ENCODE measurements around the gene DCC.

Gene DCC

GRCh38 chr18:52339891-52340371 lies at the start of gene DCC:
Gene DCC (plus strand): TSS chr18:52340197. CDS start chr18:52340788, 591 bp downstream.
- no peak for DNase-seq (ENCODE audit: low read depth)

GRCh38 chr18:52310651-52311050 lies 29.3 kb upstream of the DCC start:
- no peak for DNase-seq (ENCODE audit: low read depth)

DNA sequence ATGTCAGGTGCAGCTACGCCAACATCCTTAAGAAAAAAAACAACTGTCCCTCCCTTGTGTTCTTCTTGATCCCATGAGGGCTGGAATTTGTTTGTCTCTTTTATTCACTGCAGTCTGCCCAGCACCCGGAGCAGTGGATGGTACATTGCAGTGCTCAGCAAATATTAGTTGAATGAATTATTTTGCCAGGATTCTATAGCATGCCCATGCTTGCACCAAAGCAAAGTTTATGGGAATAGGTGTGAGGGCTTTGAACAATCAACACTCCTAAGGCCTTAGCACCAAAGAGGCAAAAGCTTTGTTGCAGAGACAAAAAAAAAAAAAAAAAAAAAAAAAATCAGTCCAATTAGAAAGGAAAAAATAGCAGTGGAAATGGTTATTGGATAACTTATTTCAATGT lies 28.7 kb upstream of the DCC start:
- DNase-seq (ENCODE audit: low read depth): no peak

DNA sequence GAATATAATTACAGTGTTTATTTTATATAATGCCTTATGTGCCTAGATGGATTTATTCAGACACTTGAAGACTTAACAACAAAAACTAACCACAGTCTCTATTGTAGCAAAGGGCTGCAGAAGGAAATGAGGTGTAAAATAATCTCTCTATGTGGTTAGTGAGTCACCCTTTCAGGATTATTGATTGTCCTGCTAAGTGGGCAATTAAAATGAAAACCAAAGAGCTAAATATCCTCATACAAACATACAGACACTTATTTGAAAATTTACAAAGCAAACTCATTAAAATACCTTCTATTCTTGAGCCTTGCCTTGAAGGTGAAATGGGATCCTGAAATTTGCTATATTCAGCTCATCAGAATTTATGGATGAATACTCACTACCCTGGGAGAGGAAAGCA lies 27.7 kb upstream of the DCC start:
- DNase-seq (ENCODE audit: low read depth): no peak

GRCh38 chr18:52313213-52313612 lies 26.8 kb upstream of the DCC start:
- no peak for DNase-seq (ENCODE audit: low read depth)

DNA sequence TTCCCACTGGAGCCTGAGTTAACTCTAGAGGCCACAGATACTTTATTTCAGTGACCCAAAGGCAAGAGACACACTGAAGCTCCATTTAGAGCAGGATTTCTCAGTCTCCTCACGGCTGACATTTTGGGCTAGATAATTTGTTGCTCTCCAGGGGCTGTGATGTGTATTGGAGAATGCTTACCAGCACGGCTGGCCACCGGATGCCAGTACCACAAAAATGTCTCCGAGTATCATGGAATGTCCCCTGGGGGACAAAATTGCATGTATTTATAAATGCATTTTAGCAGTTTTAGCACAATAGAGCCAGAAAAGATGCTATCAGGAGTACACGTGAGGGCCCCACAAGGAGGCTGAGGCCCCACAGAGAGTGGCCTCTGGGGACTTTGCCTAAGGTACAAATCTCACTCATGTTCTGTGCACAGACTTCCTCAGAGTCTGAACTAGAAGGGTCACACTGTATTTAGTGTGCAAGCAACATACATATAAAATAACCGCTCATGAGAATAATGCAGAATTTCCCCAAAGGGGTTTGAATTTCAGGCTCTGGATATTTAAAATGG lies 20.5 kb upstream of the DCC start:
- DNase-seq (ENCODE audit: low read depth): no peak

- DNase-seq (ENCODE audit: low read depth): no peak
These were observed 17.7 kb upstream of the DCC start for GRCh38 chr18:52322307-52322706.

DNA sequence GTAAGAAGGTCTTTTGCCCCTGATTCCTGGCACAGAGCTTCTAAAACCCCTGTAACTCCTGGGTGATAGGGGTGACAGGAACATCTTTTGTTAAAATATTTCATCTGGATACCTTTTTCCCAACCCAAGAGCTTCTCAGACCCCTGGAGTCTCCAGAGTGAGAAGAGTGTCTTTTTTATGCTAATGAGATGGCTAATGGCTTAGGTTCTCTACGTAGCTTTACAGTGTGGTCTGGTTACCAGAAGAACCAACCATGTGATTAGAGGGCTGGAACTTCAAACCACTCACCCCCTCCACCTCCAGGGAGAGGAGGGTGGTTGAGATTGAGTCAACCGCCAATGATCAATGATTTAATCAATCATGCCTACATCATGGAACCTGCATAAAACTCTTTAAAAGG lies 16.2 kb upstream of the DCC start:
- no peak for DNase-seq (ENCODE audit: low read depth)

- DNase-seq (ENCODE audit: low read depth): no peak
These were observed 14.0 kb upstream of the DCC start for GRCh38 chr18:52325997-52326396.

GRCh38 chr18:52333860-52334259 lies 6.1 kb upstream of the DCC start:
- DNase-seq (ENCODE audit: low read depth): no peak

DNA sequence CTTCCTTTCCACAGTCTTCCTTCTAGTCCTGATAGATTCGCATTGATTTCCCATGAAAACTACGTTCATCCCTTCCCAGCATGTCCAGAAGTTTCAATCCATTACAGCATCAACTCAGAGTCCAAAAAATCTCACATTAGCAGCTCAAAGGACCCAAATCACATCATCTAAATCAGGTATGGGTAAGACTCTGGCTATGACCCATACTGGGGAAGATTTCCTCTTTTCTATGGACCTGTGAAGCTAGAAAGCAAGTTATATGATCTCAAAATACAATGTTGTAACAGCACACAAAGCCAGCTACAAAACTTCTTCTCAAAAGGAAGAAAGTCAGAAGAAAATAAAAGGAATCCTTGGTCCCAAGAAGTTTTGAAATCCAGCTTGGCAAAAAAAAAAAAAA lies 5.7 kb upstream of the DCC start:
- DNase-seq (ENCODE audit: low read depth): no peak

GRCh38 chr18:52334896-52335295 lies 5.1 kb upstream of the DCC start:
- DNase-seq (ENCODE audit: low read depth): no peak

DNA sequence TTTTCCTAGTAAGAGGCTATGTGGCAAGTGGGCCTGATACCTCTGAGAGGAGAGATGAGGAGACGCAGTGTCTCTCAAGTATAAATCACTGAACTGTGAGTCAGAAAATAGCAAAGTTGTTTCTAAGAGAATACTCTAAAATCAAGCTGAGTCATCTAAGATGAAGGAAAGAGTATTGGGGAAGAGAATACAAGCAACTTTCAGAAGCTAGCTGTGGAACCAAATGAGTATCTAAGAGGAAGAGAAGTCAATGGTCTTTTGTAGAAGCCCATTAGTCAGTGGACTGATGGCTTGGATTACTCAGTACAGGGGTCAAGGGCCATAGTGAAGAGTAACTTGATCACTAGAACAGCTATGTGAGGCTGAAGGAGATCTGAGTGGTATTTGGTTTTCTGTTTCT lies 2.7 kb upstream of the DCC start:
- no peak for DNase-seq (ENCODE audit: low read depth)

- no peak for DNase-seq (ENCODE audit: low read depth)
These were observed 557 bp downstream of the DCC start for GRCh38 chr18:52340406-52341102.

DNA sequence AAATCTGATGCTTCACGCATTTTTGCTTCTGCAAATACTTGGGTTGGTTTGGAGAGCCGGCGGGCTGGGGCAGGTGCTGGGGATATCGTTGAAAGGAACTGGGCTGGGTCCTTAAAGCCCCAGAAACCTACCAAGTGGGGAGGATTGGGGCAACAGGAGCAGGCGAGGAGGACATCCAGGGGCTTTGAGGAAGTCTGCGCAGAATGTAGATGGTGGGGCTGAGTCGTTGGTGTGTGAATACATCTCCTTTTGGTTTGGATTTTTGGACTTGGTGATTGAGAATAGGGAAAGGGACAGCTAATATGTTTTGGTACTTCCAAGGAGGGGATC lies 1.1 kb downstream of the DCC start:
- DNase-seq (ENCODE audit: low read depth): no peak

DNA sequence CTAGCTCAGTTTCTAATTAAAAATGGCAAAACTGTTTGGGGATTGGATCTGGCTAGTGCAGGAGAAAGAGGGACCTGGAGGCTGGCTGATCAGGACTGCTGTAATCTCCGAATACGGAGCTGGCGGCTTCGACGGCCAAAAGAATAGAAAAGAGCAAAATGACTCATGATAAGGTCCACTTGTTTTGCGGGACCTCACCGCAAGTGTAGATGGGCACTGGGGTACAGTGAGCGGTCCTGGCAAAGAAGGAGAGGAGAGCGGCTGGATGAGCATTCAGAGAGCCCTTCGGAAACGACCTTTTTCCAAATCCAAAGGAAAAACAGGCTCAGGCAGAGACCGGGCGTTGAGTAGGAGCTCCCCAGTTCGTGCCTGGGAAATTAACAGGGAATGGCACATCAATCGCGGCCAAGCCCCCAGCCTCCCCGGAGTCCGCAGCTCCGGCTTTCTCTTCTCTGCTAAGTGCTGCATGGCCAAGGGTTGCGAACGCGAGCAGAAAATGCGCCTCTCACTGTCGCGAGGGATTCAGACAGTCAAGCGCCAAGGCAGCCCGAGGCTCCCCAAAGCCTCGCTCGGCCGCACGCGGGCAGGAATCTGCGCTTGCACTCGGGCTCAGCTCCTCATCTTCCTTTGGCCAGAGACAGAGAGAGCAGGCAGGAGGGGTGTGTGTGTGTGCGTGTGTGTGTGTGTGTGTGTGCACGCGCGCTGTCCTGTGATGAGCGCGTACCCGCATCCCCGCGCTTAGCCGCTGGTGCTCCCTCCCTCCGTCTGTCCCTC lies 1.8 kb downstream of the DCC start:
- DNase-seq (ENCODE audit: low read depth): no peak

DNA sequence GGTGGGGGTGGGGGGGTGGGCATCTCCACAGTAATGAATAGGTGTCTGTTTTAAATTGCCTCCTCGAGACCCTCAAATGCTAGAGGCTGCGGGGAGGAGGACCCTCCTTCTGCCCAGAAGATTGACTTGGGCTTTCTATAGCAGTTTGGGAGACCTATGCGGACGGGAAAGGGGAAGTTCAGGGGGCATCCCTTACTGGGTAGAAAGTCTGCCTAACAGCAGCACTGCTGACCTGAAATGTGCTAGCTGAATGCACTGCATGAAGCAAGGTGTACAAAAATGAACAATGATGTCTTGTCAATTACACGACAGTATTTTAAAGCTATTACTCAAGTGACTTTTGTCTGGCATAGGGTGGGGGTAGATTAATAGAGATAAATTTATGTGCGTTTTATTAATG lies 2.5 kb downstream of the DCC start:
- DNase-seq (ENCODE audit: low read depth): no peak

GRCh38 chr18:52343138-52343537 lies 3.1 kb downstream of the DCC start:
- DNase-seq (ENCODE audit: low read depth): no peak

DNA sequence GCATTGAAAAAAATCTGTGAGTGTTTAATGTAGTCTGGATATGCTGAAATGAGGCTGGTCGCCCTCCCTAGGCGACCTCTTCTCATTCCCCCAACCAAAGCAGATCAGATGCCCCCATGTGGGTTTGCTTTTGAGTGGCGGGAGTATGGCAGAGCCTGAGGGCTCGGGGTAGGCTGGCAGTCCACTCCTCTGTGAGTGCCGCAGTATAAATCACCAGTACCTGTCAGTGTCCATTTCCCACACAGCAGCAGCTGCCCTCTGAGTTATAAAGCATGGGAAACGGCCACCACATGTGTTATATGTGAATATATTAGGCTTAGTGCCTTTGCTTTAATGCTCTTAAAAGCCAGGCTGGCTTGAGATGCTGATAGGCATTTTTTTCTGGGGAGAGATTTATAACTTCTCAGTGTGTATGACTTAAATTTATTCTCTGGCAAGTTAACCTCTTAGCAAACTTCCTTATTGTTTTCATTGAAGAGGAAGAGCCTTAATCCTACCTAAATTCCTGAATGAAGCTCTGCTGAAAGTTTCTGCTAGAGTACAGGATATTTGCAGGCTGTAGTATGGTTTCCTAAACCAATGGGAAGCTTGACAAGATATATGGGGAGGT lies 3.8 kb downstream of the DCC start:
- DNase-seq (ENCODE audit: low read depth): no peak

GRCh38 chr18:52344881-52345280 lies 4.9 kb downstream of the DCC start:
- no peak for DNase-seq (ENCODE audit: low read depth)

GRCh38 chr18:52345428-52345827 lies 5.4 kb downstream of the DCC start:
- no peak for DNase-seq (ENCODE audit: low read depth)

DNA sequence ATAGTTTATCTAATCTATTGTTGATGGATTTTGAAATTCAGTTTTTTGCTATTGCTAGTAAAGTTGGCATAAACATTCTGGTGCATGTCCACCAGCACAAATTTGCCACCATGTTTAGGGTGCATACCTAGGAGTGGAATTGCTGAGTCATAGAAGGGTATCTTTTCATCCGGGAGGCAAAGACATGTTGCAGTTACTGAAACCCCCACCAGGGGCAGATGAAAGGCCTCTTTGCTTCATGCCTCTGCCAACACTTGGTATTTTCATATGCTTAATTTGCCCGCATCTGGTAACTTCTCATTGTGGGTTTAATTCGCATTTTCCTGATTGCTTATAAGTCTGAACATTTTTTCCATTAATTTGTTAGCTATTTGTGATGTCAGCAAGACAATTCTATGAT lies 8.2 kb downstream of the DCC start:
- no peak for DNase-seq (ENCODE audit: low read depth)

DNA sequence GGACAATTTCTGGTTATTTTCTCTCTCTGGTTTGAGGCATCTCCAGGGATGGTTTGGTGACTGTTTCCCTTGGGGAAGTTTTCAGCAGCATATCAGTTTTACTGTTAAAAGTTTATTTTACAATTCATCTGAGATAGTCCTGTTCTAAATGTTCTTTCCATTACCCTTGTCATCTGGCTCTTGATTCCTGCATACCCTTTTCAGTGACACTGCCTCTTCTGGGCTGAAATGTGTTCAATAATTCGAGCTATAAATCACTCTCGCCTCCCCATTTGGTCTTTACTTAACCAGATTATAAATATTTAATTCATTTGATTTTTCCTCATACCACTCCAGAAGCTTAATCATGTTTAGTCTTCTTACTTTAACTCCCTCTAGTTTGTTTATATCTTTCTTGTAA lies 9.5 kb downstream of the DCC start:
- no peak for DNase-seq (ENCODE audit: low read depth)
